ENCODE results near the gene C9orf85.

GRCh38 chr9:71924576-71924975 is 13.1 kb downstream of the C9orf85 start:
- TF ChIP-seq MTA1 (IDR thresholded peaks at IDR 0.05; ENCODE audit: borderline replicate concordance) (no peak), MAZ (CRISPR knock-in tag; conservative IDR thresholded peaks at IDR 0.05 in 1 of 2, IDR thresholded peaks at IDR 0.05 in 1 of 2) (no peak), CTCF (IDR thresholded peaks at IDR 0.05 in 2 of 3, conservative IDR thresholded peaks at IDR 0.05 in 1 of 3; ENCODE audit: insufficient read depth in 2 of 3, low read depth in 1 of 3, low read length in 3 of 3) (no peak), ZNF449 (CRISPR knock-in tag; IDR thresholded peaks at IDR 0.05) (no peak), HNRNPH1 (optimal IDR thresholded peaks at IDR 0.05; ENCODE audit: low read depth, low read length) (no peak), SMAD3 (CRISPR knock-in tag; conservative IDR thresholded peaks at IDR 0.05) (no peak), RB1 (IDR thresholded peaks at IDR 0.05; ENCODE audit: low read depth) (no peak), KLF1 (tag; IDR thresholded peaks at IDR 0.05) (no peak), KLF16 (IDR thresholded peaks at IDR 0.05) (no peak), HMGXB4 (CRISPR knock-in tag; IDR thresholded peaks at IDR 0.05) (no peak), YY1 (IDR thresholded peaks at IDR 0.05; ENCODE audit: borderline replicate concordance in 1 of 3, control insufficient read depth in 1 of 3, extremely low read depth in 1 of 3, insufficient read depth in 3 of 3, insufficient read length in 1 of 3, insufficient replicate concordance in 2 of 3, low read depth in 1 of 3, low read length in 2 of 3) (no peak), ZNF143 (CRISPR knock-in tag; IDR thresholded peaks at IDR 0.05) (no peak)
